K562 (cell line): ENCODE data around the gene GLB1L2. TPM values are rescaled to one million over a fixed set of nuclear protein-coding genes. Genes with fewer than 3 reads are reported as not detected.
"Not testable (repeated sequence)": the region's sequence is repeated elsewhere in the genome, so short reads cannot be mapped to it uniquely, and the experiment has no call there.

Experiments used
- ATAC-seq: fragments of 200-7000 bp; cut with Tn5 transposase; 3 replicates; pipeline ENCODE4 v1.9.1; 2020; ENCODE audit warnings: moderate library complexity
- BruUV-seq: library from RNA; stranded (reverse); fragments of 400-500 nt; replicated peaks from 2 replicates; lab custom pipeline; 2021; lab: Mats Ljungman, UMichigan
- CTCF ChIA-PET: fragments of 300-600 bp; formaldehyde crosslinking; extraction: SDS; loops from one replicate; lab custom pipeline; 2021; ENCODE audit warnings: low intra/inter-chr PET ratio; lab: Yijun Ruan, JAX
- POLR2A ChIA-PET: fragments of 300-600, 350-650 bp; sonication (Branson Sonifier 250); formaldehyde crosslinking; extraction: SDS; loops from one replicate; lab custom pipeline; 2021; ENCODE audit warnings: antibody characterized with exemption, inconsistent platforms; lab: Yijun Ruan, JAX
- DNase-seq, 4 experiments: peaks; one replicate each; pipeline versions ENCODE4 v3.0.0 to v3.0.0-alpha.2; 2011 to 2018; ENCODE audit warnings: low spot score in 3 of 4, mixed read lengths in 3 of 4; ENCODE audit errors: extremely low read depth in 1 of 4
- FAIRE-seq: peaks from 2 replicates; lab custom pipeline; 2011; peaks lifted over from hg19 to GRCh38; lab: Jason Lieb, UNC
- H2AFZ ChIP-seq: 2 replicates; pipeline ENCODE4 v1.6.0; 2011; ENCODE audit warnings: low read depth, low read length, control low read depth, inconsistent platforms
- H3K27ac ChIP-seq: fragments of 200-600 bp; 3 replicates; pipeline ENCODE4 v1.8.0; 2011; ENCODE audit warnings: low read depth, mild to moderate bottlenecking, control low read depth, inconsistent platforms, low read length, moderate library complexity, mixed read lengths; ENCODE audit errors: extremely low read depth
- H3K27me3 ChIP-seq, 2 experiments: fragments of 300-600 bp in 1 of 2; 2 replicates in 1 of 2; 3 replicates in 1 of 2; pipeline versions ENCODE4 v1.6.0 to v1.8.0; 2011; ENCODE audit warnings: inconsistent platforms in 2 of 2, low read length in 2 of 2, mild to moderate bottlenecking in 1 of 2, mixed read lengths in 1 of 2, moderate library complexity in 1 of 2; ENCODE audit not compliant: control insufficient read depth in 2 of 2, insufficient read depth in 2 of 2
- H3K36me3 ChIP-seq: fragments of 300-600 bp; 3 replicates; pipeline ENCODE4 v1.8.0; 2011; ENCODE audit warnings: mild to moderate bottlenecking, low read length, inconsistent platforms; ENCODE audit not compliant: control insufficient read depth, insufficient read depth
- H3K4me1 ChIP-seq, 2 experiments: fragments of 200-600 bp in 1 of 2; replicated peaks in 1 of 2; 2 replicates in 1 of 2; 3 replicates in 1 of 2; pipeline versions ENCODE4 v1.5.1 to v1.8.0; 2011; ENCODE audit warnings: inconsistent platforms in 2 of 2, low read length in 2 of 2, mild to moderate bottlenecking in 1 of 2, mixed read lengths in 1 of 2, moderate library complexity in 1 of 2; ENCODE audit not compliant: control insufficient read depth in 2 of 2, insufficient read depth in 2 of 2
- H3K4me2 ChIP-seq: 2 replicates; pipeline ENCODE4 v1.6.1; 2011; ENCODE audit warnings: low read length, control low read depth, inconsistent platforms, mixed read lengths; ENCODE audit not compliant: insufficient read depth
- H3K4me3 ChIP-seq: fragments of 200-600 bp; sonication (generic), shearing (Covaris generic); 2 replicates; pipeline ENCODE4 v1.5.1; 2016; ENCODE audit warnings: control low read depth, inconsistent platforms
- H3K79me2 ChIP-seq: fragments of 200-600 bp; 3 replicates; pipeline ENCODE4 v1.8.0; 2011; ENCODE audit warnings: low read length, inconsistent platforms; ENCODE audit not compliant: control insufficient read depth, insufficient read depth
- H3K9ac ChIP-seq, 2 experiments: 2 replicates each; pipeline versions ENCODE4 v1.6.0 to v1.6.1; 2011; ENCODE audit warnings: low read depth in 2 of 2, low read length in 2 of 2, control low read depth in 1 of 2, inconsistent platforms in 1 of 2, mild to moderate bottlenecking in 1 of 2, mixed read lengths in 1 of 2; ENCODE audit not compliant: insufficient read depth in 1 of 2
- H3K9me1 ChIP-seq: one replicate; pipeline ENCODE4 v1.6.0; 2011; ENCODE audit warnings: inconsistent platforms, mild to moderate bottlenecking, low read length, moderate library complexity; ENCODE audit not compliant: control insufficient read depth, insufficient read depth
- H3K9me3 ChIP-seq: replicated peaks from 2 replicates; pipeline ENCODE4 v1.5.1; 2011; ENCODE audit warnings: low read depth, low read length, inconsistent platforms; ENCODE audit not compliant: control insufficient read depth, insufficient read depth
- H4K20me1 ChIP-seq: replicated peaks from 2 replicates; pipeline ENCODE4 v1.6.1; 2011; ENCODE audit warnings: low read length, inconsistent platforms, mixed read lengths; ENCODE audit not compliant: control insufficient read depth, insufficient read depth
- MAFF ChIP-seq: IDR thresholded peaks from 2 replicates; pipeline ENCODE4 v1.6.1; 2012; ENCODE audit warnings: low read length, improper control_type of control experiment
- ZNF184 ChIP-seq: sonication (generic); formaldehyde crosslinking; IDR thresholded peaks from 2 replicates; pipeline ENCODE4 v1.5.0; 2020; ENCODE audit warnings: missing genetic modification reagents
- WGBS: fragments of 100-300 bp; shearing (Covaris generic); methylation state at CpG from one replicate; pipeline ENCODE4 v1.1.6; 2016; ENCODE audit warnings: low coverage, mixed read lengths; ENCODE audit not compliant: insufficient coverage; ENCODE audit errors: missing lambda C conversion rate; 5-methylcytosine and 5-hydroxymethylcytosine counted together
- in situ Hi-C: fragments of 300-500 bp; cut with MboI; formaldehyde crosslinking; loops from 4 replicates; pipeline ENCODE4 v1.15.0; 2018; ENCODE audit warnings: inconsistent platforms, mixed read lengths
- intact Hi-C: fragments of 100-400 bp; cut with micrococcal nuclease; formaldehyde crosslinking; loops from 2 replicates; pipeline ENCODE4 v1.14.2; 2022
- polyA plus RNA-seq, 8 experiments: library from polyadenylated mRNA; depleted of rRNA in 4 of 8; stranded (reverse) in 5 of 8; unstranded in 3 of 8; fragments of >200 nt; fragmentation: Nextera tagmentation in 2 of 8; fragmentation: Illumina TruSeq in 1 of 8; extraction: Ambion mirVana in 2 of 8; extraction: Trizol in 1 of 8; gene quantifications; 2 replicates each; pipeline versions ENCODE4 v1.2.1 to v1.2.3, GENCODE V29; 2011 to 2014; ENCODE audit warnings: inconsistent platforms in 1 of 8, missing spikeins in 1 of 8
- total RNA-seq, 7 experiments: library from RNA; depleted of rRNA in 6 of 7; stranded (reverse); fragments of >200 nt in 6 of 7; fragmentation: Illumina TruSeq in 2 of 7; extraction: Trizol in 2 of 7; gene quantifications; 2 replicates each; pipeline versions ENCODE4 v1.2.1 to v1.2.3, GENCODE V29; 2011 to 2021; ENCODE audit warnings: low replicate concordance in 1 of 7

Gene GLB1L2
- total and polyA plus RNA-seq, 9 of the 15 experiments (the other 6 are each of a cell fraction or from before 2014, with no cell fraction given) = 0.84 to 21.4 (median 13.8) TPM

GRCh38 chr11:134283461-134284230 is 48.1 kb upstream of the GLB1L2 start:
- H4K20me1 ChIP-seq = 0 out of 2 replicates have a peak, but pooled peaks cover 4% of the 10 kb centered on the region
- H3K79me2 ChIP-seq = no peaks in the 10 kb centered on the region
- H3K9me3 ChIP-seq = no peaks in the 10 kb centered on the region
- no peak for ATAC-seq
- BruUV-seq = no TSS peak
- no peak for DNase-seq
- H3K36me3 ChIP-seq = no peaks in the 10 kb centered on the region
- no peak overlapping the region for H3K4me3 ChIP-seq
- FAIRE-seq = no peak
- H3K4me1 ChIP-seq = peaks cover 0 to 9% of the 10 kb centered on the region in 2 experiments; a peak in 3 of 5 replicates
- ChIA-PET CTCF (no interaction called here), POLR2A (interaction anchor here (0.6 kb wide), 1 partner anchor 10 kb away, joined by 4 read pairs; no protein-coding TSS in a partner anchor)
- H3K27me3 ChIP-seq = peaks cover 17 to 28% of the 10 kb centered on the region in 2 experiments; a peak in 4 of 5 replicates
- intact Hi-C loops (no loop called here), in situ Hi-C loops (no loop called here)
- no peak overlapping the region for H3K4me2 ChIP-seq
- no peak overlapping the region for H3K27ac ChIP-seq
- TF ChIP-seq MAFF = no peak
- TF ChIP-seq ZNF184 = peak; percentile 83
- no peaks in the 10 kb centered on the region for H3K9me1 ChIP-seq
- H3K9ac ChIP-seq = no peak overlapping the region
- no peak overlapping the region for H2AFZ ChIP-seq
- WGBS = 6% methylated on average over 13 of the region's 16 CpGs

GRCh38 chr11:134284349-134284748 is 47.4 kb upstream of the GLB1L2 start:
- peaks cover 17 to 28% of the 10 kb centered on the region in 2 experiments; a peak in 4 of 5 replicates for H3K27me3 ChIP-seq
- intact Hi-C loops, POLR2A ChIA-PET: not testable (repeated sequence)

More at GRCh38 chr11:134284349-134284748, 47.4 kb upstream of the GLB1L2 start:
- H3K4me2 ChIP-seq, H3K36me3 ChIP-seq, H3K9me3 ChIP-seq, BruUV-seq, CTCF ChIA-PET, ATAC-seq, FAIRE-seq, H3K4me3 ChIP-seq, H3K79me2 ChIP-seq, H4K20me1 ChIP-seq, DNase-seq, H2AFZ ChIP-seq, H3K9ac ChIP-seq, H3K4me1 ChIP-seq, H3K9me1 ChIP-seq, H3K27ac ChIP-seq, in situ Hi-C loops: not testable (repeated sequence)
- WGBS = 11% methylated on average over 5 of the region's 5 CpGs
